Activated CD4-positive, alpha-beta T cell treated with anti-CD3 and anti-CD28 coated beads, Interleukin-2, Interleukin-4, amounts not matched to agents 100 ng/mL and 50 ng/mL, durations not matched to agents 16 hours and 8 hours (primary cell): ENCODE results near the gene HACL1.
A peak's percentile ranks its signal among the peaks of the same experiment; 100 is the strongest.
"Not testable (repeated sequence)": the region's sequence is repeated elsewhere in the genome, so short reads cannot be mapped to it uniquely, and the experiment has no call there.

ENCODE experiments used
- DNase-seq: peaks from one replicate; pipeline ENCODE4 v3.0.0-alpha.2; 2020; ENCODE audit warnings: low spot score

Gene HACL1

DNA sequence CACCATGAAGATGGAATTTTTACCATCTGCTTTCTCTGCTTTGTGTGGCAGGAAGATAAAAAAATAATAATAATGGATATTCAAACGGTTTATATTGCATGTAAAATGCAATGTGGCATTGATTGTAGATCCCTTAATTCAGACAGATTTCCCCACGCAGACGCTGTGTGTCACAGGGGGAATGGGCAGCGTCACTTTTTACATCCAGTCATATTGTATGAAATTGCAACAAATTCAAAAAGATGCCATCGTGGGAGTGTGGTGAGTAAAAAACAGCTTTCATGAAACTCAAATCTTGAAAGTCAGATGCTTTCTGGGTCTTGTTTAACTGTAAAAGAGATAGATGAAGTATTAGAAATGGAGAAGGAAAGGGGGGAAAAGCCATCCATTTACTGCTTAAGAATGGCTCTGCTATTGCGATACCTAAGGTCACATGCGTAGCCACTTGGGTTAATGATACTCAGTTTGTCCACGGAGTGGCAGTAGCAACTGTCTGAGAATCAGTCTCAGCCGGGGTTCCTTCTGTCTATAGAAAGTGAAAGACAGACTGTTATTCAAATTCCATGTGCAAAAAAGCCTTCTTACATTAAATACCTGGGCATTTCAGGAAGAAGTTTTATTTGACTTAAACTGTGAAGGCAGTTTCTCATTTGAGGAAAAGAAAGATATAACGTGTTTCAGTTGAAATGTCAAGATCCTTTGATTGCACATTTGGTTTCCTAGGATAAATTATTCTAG lies 28.7 kb upstream of the HACL1 start:
- DNase-seq = peak; percentile 87

DNA sequence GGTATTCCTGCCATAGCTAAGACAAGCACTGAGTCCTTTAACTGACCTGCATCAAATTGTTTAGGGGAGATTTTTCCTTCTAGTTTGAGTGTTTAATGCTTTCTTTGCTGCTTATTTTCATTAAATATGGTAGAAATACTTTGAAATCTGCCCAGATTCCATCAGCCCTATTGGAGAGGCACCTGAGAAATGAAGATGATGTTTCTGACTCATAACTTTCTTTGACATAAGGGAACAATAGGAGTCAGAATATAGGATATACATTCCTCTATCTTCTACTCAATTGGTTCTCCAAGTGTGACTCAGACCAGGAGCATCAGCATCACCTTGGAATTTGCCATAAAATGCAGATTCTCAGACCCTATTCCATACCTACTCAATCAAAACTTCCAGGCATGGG lies 27.6 kb upstream of the HACL1 start:
- DNase-seq = no peak

GRCh38 chr3:15623535-15624440 lies 22.4 kb upstream of the HACL1 start:
- DNase-seq = peak; percentile 19

- DNase-seq = not testable (repeated sequence)
Observed at GRCh38 chr3:15619659-15620464, 18.5 kb upstream of the HACL1 start.

DNA sequence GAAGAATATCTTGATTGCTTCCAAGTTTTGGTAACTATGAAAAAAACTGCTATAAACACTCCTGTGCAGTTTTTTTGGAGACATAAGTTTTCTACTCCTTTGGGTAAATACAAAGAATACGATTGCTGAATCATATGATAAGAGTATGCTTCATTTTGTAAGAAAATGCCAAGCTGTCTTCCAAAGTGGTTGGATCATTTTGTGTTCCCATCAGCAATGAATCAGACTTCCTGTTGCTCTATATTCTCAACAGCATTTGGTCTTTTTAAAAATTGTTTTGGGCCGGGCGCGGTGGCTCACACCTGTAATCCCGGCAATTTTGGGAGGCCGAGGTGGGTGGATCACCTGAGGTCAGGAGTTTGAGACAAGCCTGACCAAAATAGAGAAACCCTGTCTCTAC lies 14.7 kb upstream of the HACL1 start:
- DNase-seq = no peak

DNA sequence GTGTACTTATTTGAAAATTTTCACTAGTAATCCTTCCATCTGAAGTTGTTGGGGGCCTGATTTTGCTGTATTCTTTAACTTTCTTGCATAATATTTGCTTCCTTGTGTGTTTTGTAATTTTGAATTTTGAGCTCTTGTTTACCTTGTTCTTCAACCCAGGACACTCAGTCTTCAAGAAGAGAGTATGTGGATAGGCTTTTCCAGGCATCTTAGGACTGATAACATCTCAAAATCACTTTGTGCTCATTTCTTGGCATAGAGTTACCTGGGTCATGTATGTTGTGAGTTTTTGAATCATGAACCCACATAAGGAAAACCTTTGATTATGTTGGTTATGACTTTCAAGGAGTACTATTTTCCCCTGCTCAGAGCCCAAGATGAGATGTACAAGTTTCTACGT lies 13.6 kb upstream of the HACL1 start:
- DNase-seq = no peak

DNA sequence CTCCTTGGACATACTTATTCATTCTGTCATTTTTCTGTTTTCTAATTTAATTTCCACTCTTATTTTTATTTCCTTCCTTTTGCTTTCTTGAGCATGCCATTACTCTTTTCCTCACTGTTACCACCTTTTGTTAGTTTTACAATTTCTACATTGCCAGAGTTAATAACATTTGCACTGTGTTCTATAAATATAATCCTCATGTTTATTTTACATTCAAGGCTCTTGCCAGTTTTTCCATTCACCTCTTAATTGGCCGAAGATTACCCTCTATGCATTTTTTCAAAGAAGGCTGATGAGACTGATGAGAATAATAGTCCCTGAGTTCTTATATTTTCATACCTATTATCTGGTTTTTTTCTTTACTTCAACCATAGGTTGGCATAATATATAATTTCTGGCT lies 10.6 kb upstream of the HACL1 start:
- DNase-seq = no peak

DNA sequence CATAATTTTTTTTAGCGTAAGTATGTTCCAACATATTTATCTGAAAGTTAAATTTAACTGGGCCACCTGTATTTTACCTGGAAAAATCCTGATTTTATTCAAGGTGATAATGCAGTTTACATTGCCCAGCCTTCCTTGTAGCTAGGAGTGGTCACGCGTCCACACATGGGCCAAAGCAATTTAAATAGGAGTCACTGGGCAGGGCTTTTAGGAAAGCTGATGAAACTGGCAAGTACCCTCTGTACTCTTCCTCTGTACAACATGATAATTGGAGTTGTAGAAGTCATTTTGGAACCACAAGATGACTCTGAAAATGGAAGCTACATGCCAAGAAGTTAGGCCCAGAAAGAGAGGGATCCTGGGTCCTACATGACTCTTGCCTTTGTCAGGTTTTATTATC lies 9.6 kb upstream of the HACL1 start:
- DNase-seq = no peak

- no peak for DNase-seq
Observed at GRCh38 chr3:15610082-15610759, 8.9 kb upstream of the HACL1 start.

DNA sequence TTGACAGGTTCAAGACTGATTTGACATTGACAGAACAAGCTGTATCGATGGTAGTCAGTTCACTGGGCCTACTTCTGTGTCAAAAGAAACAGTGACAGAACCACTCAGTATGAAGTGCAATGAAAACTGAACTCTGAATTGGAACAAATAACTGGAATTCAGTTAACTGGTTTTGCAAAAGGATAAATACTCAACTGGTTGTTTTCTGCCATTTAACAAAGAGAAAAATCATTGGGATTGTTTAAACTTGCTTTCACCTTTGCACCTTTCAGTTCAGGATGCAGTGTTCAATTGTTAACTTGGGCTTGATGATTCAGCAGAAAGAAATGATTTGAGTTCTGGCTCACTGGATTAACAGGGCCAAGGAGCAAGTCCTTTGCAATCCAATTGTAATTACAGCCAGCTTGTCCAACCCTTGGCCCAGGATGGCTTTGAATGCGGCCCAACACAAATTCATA lies 5.1 kb upstream of the HACL1 start:
- no peak for DNase-seq

DNA sequence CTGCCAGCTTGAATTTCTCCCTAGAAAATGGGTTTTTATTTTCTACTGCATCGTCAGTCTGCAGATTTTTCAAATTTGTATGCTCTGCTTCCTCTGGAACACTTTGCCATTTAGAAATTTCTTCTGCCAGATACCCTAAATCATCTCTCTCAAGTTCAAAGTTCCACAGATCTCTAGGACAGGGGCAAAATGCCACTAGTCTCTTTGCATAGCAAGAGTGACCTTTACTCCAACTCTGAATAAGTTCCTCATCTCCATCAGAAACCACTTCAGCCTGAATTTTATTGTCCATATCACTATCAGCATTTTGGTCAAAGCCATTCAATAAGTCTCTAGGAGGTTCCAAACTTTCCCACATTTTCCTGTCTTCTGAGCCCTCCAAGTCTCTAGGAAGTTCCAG lies 3.2 kb upstream of the HACL1 start:
- DNase-seq = not testable (repeated sequence)

DNA sequence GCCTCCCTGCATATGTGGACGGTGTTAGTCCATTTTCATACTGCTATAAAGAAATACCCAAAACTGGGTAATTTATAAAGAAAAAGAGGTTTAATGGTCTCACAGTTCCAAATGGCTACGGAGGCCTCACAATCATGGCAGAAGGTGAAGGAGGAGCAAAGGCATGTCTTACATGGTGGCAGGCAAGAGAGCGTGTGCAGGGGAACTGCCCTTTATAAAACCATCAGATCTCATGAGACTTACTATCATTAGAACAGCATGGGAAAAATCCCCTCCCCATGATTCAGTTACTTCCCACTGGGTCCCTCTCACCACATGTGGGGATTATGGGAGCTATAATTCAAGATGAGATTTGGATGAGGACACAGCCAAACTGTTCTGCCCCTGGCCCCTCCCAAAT lies 1.4 kb upstream of the HACL1 start:
- DNase-seq = not testable (repeated sequence)

- DNase-seq = no peak
Observed at GRCh38 chr3:15602146-15602536, 772 bp upstream of the HACL1 start.

- no peak for DNase-seq
Observed at GRCh38 chr3:15601046-15601398, 347 bp downstream of the HACL1 start.

- DNase-seq = no peak
Observed at GRCh38 chr3:15595955-15596354, 5.4 kb downstream of the HACL1 start.

GRCh38 chr3:15592968-15593367 lies 8.4 kb downstream of the HACL1 start:
- DNase-seq = no peak

- DNase-seq = no peak
Observed at GRCh38 chr3:15591928-15592327, 9.4 kb downstream of the HACL1 start.

DNA sequence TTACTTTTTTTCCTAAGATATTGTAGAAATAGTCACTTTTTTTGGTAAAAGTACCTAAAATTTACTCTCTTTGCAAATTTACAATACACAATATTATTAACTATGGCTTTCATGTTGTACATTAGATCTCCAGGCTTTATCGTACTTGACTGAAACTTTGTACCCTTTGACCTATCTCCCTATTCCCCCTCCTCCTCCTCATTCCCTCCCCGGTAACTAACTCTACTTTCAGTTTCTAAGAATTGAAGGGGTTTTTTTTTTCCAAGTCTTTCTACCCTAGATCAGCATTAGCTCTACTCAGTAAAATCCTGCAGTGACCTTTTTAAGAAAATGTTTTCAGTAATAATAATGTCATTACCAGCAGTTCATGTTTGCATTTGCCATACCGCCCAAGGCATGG lies 10.1 kb downstream of the HACL1 start:
- DNase-seq = no peak

- DNase-seq = no peak
Observed at GRCh38 chr3:15585111-15585845, 16.1 kb downstream of the HACL1 start.

DNA sequence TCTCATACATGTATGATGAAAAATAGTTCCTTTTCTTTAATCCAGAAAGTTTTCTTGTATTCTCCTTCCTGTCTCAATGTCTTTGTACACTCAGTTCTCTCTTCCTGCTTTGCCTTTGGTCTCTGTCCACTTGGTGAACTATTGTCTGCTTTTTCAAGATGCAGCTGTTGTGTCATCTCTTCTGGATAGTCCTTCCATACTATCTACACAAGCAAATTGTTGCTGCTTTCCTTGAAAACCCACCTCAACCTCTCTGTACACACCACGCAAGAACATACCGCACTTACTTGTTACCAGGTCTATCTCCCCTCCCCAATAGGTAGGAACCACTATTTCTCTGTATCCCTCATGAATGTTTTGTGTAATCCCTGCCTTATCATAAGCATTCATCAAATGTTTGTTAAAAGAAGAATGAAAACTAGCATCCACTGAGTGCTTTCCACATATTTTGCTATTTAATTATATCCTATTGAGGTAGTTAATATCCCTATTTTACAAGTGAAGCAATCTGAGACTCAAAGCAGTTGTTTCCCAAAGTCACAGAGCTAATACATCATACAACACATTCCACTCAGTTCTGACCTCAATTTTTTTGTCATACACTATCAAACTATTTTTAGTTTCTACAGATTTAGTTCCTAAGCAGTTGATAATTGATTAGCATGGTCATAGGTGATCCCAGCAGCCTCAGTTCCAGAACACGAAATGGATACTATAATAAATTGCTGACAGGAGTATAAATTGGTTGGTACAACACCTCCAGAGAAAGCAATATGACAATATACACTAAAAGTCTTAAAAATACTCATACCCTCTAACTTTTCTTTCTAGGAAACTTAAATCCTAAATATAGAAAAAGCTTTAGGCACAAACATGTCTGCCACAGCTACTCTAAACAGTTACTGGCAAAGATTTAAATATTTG lies 19.6 kb downstream of the HACL1 start:
- DNase-seq = no peak
